GM21526 (cell line): ENCODE data around the gene OR56A3.
A peak's percentile ranks its signal among the peaks of the same experiment; 100 is the strongest.

ENCODE experiments used
- ATAC-seq: cut with Tn5 transposase; IDR thresholded peaks from one replicate; pipeline ENCODE4 v1.9.1; 2021; ENCODE audit warnings: moderate library complexity; ENCODE audit not compliant: unreplicated experiment, low FRiP score

Gene OR56A3

GRCh38 chr11:5968394-5968793, 26.3 kb downstream of the OR56A3 start, which contains the start of gene OR56A5:
TSS of gene OR56A5 (minus strand) at chr11:5968494. CDS start at chr11:5968494, 0 bp downstream.
- ATAC-seq: no peak

- ATAC-seq: no peak
Observed at GRCh38 chr11:5973530-5973929, 31.5 kb downstream of the OR56A3 start.

DNA sequence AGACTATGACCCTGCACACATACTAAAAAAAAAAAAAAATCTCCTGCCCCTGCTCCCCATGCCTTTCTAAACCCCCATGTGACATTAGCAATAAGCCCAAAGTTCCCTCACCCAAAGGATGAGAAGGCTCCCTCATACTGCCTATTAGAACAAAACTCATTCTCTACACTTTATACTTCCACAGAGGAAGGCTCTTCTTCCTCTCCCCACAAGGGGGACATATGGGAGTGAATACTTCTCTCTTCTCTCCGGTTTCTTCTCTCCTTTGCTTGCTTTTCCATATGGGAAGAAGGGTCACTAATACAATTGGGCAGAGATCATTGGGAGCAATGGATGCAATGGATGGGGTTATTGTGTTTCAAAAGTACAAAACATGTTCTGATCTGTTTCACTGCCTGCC, 41.4 kb downstream of the OR56A3 start:
- no peak for ATAC-seq

DNA sequence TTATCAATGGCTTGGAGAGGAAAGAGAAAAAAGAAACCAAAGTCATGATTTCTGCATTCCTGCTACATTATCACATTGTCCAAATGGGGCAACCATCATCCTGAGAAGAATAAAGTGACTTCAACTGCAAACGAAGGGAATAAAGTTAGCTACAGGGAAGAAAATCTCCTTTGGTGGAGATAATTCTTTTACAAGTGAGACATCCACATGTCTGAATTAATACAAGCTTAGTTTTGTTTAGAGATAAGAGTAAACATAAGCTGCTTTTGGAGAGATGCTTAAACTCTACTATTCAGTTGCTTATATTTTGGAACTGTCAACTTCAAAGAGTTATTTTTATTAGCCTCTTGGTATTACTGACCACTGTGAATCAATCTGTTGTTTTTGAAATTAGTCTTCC, 44.8 kb downstream of the OR56A3 start, which contains the start of gene OR52L1:
TSS of gene OR52L1 (minus strand) at position 101 of the 400 bp plus-strand sequence. CDS start at position 46, 55 bp downstream.
- no peak for ATAC-seq

GRCh38 chr11:5989203-5989602, 47.2 kb downstream of the OR56A3 start:
- no peak for ATAC-seq

DNA sequence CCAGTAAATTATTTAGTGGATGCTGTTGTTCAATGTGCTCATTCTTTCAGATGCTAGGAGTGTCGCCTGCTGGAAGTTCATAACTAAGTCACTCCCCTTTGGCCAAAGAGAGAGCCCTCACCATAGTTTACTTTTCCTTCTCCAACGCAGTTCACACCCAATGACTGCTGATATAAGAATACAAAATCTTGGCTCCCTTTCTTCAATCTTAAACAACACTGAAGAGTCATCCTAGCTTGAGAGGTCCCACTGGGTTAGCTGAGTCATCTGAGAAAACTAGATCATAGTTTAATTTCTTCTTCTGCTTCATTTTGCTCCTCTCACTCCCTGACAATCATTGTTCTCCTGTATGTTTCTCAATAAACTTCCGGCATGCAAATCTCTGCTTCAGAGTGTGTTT, 50.1 kb downstream of the OR56A3 start:
- ATAC-seq: no peak

DNA sequence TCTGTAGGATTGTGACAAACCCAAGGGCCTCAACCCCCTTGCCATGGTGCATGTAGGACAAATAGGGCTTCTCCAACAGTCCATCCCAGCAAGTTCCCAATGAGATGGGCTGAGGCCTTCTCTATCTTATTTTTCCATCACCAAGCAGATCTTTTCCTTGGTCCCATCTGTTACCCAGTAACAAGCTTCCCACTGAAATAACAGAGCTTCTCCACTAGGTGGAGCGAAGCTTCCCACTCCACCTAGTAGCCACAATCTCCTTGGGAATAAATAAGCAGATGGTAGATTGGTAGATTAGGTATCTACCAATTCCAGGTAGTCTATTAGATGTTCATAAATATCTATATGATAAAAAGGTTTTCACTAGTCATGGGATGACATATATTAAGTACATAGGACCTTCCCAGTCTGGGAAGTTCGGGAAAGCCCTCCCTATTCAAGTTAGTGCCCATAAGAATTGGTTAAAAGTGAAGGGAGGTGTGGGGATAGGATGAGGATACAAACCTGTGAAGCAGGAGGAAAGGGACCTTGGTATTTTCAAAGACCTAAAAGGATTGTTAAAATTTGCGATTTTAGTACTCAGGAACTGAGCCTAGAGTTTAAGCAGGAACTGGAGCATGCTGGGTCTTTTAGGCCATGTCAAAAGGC, 50.7 kb downstream of the OR56A3 start:
- ATAC-seq: peak; percentile 53

GRCh38 chr11:5994791-5995190, 52.7 kb downstream of the OR56A3 start:
- ATAC-seq: no peak
